T-helper 2 cell treated with Interferon-gamma antibody and Interleukin-4, amounts not matched to agents 5 μg/mL and 100 μg/mL, for 36 hours (primary cell): ENCODE data around the gene BEST2.
A peak's percentile ranks its signal among the peaks of the same experiment; 100 is the strongest.

Experiments
- DNase-seq: peaks from one replicate; pipeline ENCODE4 v3.0.0; 2021; ENCODE audit warnings: low spot score
- H3K27ac Mint-ChIP-seq: one replicate; pipeline ENCODE4 v1.8.0; 2021; ENCODE audit warnings: mild to moderate bottlenecking, mixed read lengths
- H3K27me3 Mint-ChIP-seq: one replicate; pipeline ENCODE4 v1.8.0; 2021; ENCODE audit warnings: low read depth, mixed read lengths
- H3K36me3 Mint-ChIP-seq: one replicate; pipeline ENCODE4 v1.8.0; 2021; ENCODE audit warnings: low read depth, mixed read lengths
- H3K4me1 Mint-ChIP-seq: one replicate; pipeline ENCODE4 v1.8.0; 2021; ENCODE audit warnings: low read depth, mixed read lengths
- H3K4me3 Mint-ChIP-seq: one replicate; pipeline ENCODE4 v1.8.0; 2022; ENCODE audit warnings: mild to moderate bottlenecking, moderate library complexity, mixed read lengths
- H3K9me3 Mint-ChIP-seq: one replicate; pipeline ENCODE4 v1.8.0; 2021; ENCODE audit warnings: mixed read lengths

The BEST2 gene

GRCh38 chr19:12748489-12748888 lies 3.1 kb upstream of the BEST2 start:
- Mint-ChIP-seq H3K9me3 (peaks cover 6% of the 10 kb centered on the region), H3K36me3 (peaks cover 35% of the 10 kb centered on the region), H3K4me3 (no peak overlapping the region), H3K27me3 (peaks cover 16% of the 10 kb centered on the region), H3K27ac (no peak overlapping the region), H3K4me1 (peaks cover 4% of the 10 kb centered on the region)
- DNase-seq = no peak

GRCh38 chr19:12749938-12750521 lies 1.6 kb upstream of the BEST2 start:
- no peak for DNase-seq
- no peak overlapping the region for H3K4me3 Mint-ChIP-seq
- H3K9me3 Mint-ChIP-seq = peaks cover 6% of the 10 kb centered on the region
- peaks cover 4% of the 10 kb centered on the region for H3K4me1 Mint-ChIP-seq
- peaks cover 17% of the 10 kb centered on the region for H3K27me3 Mint-ChIP-seq
- peaks cover 29% of the 10 kb centered on the region for H3K36me3 Mint-ChIP-seq
- H3K27ac Mint-ChIP-seq = peak overlapping the region; percentile 17

- H3K27me3 Mint-ChIP-seq = peaks cover 17% of the 10 kb centered on the region
- H3K9me3 Mint-ChIP-seq = peaks cover 6% of the 10 kb centered on the region
- H3K27ac Mint-ChIP-seq = no peak overlapping the region
- no peak overlapping the region for H3K4me3 Mint-ChIP-seq
- peaks cover 4% of the 10 kb centered on the region for H3K4me1 Mint-ChIP-seq
- peaks cover 22% of the 10 kb centered on the region for H3K36me3 Mint-ChIP-seq
- no peak for DNase-seq
Measured at GRCh38 chr19:12750851-12751250, 740 bp upstream of the BEST2 start.

- Mint-ChIP-seq H3K4me1 (peaks cover 4% of the 10 kb centered on the region), H3K4me3 (no peak overlapping the region), H3K36me3 (peaks cover 12% of the 10 kb centered on the region), H3K9me3 (peaks cover 6% of the 10 kb centered on the region), H3K27ac (no peak overlapping the region), H3K27me3 (peaks cover 17% of the 10 kb centered on the region)
- DNase-seq = no peak
Measured at GRCh38 chr19:12752056-12752781, 628 bp downstream of the BEST2 start.

GRCh38 chr19:12754465-12755196 lies 3.0 kb downstream of the BEST2 start:
- Mint-ChIP-seq H3K27ac (no peak overlapping the region), H3K4me1 (peaks cover 5% of the 10 kb centered on the region), H3K27me3 (peaks cover 17% of the 10 kb centered on the region), H3K4me3 (no peak overlapping the region), H3K9me3 (no peaks in the 10 kb centered on the region), H3K36me3 (no peaks in the 10 kb centered on the region)
- no peak for DNase-seq

GRCh38 chr19:12756150-12756883 lies 4.7 kb downstream of the BEST2 start:
- no peak for DNase-seq
- Mint-ChIP-seq H3K4me3 (no peak overlapping the region), H3K36me3 (no peaks in the 10 kb centered on the region), H3K27ac (no peak overlapping the region), H3K27me3 (peaks cover 7% of the 10 kb centered on the region), H3K4me1 (peaks cover 6% of the 10 kb centered on the region), H3K9me3 (no peaks in the 10 kb centered on the region)

- peaks cover 4% of the 10 kb centered on the region for H3K27me3 Mint-ChIP-seq
- no peaks in the 10 kb centered on the region for H3K36me3 Mint-ChIP-seq
- no peak overlapping the region for H3K27ac Mint-ChIP-seq
- H3K9me3 Mint-ChIP-seq = no peaks in the 10 kb centered on the region
- peak overlapping the region; percentile 58 for H3K4me3 Mint-ChIP-seq
- DNase-seq = peak; percentile 76
- peaks cover 6% of the 10 kb centered on the region for H3K4me1 Mint-ChIP-seq
Measured at GRCh38 chr19:12757544-12758274, 6.1 kb downstream of the BEST2 start.

GRCh38 chr19:12759686-12760085 lies 8.1 kb downstream of the BEST2 start:
- Mint-ChIP-seq H3K4me1 (peaks cover 6% of the 10 kb centered on the region), H3K36me3 (no peaks in the 10 kb centered on the region), H3K27ac (no peak overlapping the region), H3K9me3 (no peaks in the 10 kb centered on the region), H3K4me3 (no peak overlapping the region), H3K27me3 (no peaks in the 10 kb centered on the region)
- no peak for DNase-seq

GRCh38 chr19:12763100-12763499 lies 11.5 kb downstream of the BEST2 start:
- no peaks in the 10 kb centered on the region for H3K36me3 Mint-ChIP-seq
- H3K27me3 Mint-ChIP-seq = no peaks in the 10 kb centered on the region
- H3K4me1 Mint-ChIP-seq = peaks cover 8% of the 10 kb centered on the region
- H3K27ac Mint-ChIP-seq = no peak overlapping the region
- H3K4me3 Mint-ChIP-seq = no peak overlapping the region
- no peak for DNase-seq
- no peaks in the 10 kb centered on the region for H3K9me3 Mint-ChIP-seq

DNA sequence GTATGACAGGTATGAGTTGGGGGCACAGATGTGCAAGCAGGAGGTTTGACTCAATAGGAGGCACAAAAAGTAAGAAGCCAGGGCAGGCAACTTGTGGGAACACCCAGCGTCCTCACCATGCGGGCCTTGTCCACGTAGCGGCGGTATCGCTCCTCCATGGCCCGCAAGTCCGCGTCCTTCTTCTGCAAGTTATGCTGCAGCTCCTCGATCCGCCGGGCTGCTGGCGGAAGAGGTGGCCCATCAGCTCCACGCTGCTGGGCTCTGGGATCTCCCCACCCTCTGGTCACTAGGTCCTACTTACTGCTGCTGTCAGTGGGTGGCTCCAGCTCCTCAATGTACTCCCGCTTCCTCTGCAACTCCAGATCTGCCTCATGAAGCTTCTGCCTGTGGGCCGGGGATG lies 13.1 kb downstream of the BEST2 start:
- Mint-ChIP-seq H3K27ac (no peak overlapping the region), H3K4me3 (no peak overlapping the region), H3K36me3 (no peaks in the 10 kb centered on the region), H3K27me3 (no peaks in the 10 kb centered on the region), H3K4me1 (peaks cover 10% of the 10 kb centered on the region), H3K9me3 (no peaks in the 10 kb centered on the region)
- DNase-seq = no peak

DNA sequence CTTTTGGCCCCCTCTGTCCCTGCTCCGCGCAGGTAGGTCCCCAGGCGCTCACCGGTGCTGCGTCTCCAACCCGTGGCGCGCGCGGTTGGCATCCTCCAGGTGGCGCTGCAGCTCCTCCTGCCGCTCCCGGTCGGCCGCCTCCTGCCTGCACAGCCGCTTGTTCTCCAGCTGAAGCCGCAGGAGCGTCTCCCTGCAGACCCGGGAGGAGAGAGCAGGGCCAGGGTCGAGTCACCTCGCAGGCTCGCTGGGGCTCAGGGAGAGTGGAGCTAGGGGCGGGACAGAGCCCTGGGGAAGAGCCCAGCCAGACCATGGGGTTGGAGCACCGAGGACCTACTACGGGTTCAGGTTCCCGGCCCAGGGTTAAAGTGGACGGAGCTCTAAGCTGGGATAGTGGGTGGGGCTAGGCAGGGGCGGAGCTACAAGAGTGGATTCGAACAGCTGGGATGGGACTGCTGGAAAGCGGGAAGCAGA lies 14.5 kb downstream of the BEST2 start:
- Mint-ChIP-seq H3K27me3 (no peaks in the 10 kb centered on the region), H3K27ac (peak overlapping the region; percentile 36), H3K4me3 (peak overlapping the region; percentile 52), H3K4me1 (peaks cover 7% of the 10 kb centered on the region), H3K9me3 (no peaks in the 10 kb centered on the region), H3K36me3 (no peaks in the 10 kb centered on the region)
- DNase-seq = peak; percentile 80

DNA sequence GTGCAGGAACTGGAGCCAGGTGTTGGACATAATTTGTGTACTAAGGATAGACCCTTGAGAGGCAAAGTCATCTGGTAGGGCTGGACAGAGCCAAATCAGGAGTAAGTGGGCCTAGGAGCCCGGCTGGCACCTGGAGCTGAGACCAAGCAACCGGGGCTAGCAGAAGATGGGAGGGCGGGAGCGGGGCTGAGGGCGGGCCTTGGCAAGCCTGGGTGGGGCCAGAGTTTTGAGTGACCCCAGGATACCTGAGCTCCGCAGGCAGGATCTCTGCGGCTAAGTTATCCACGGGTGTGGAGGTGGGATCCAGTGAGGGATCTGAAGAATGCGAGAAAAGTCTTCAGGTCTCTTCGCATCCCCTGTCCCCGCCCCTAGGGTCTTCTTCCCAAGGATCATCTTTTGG lies 15.6 kb downstream of the BEST2 start:
- Mint-ChIP-seq H3K36me3 (no peaks in the 10 kb centered on the region), H3K27me3 (no peaks in the 10 kb centered on the region), H3K4me1 (peaks cover 7% of the 10 kb centered on the region), H3K4me3 (no peak overlapping the region), H3K27ac (no peak overlapping the region), H3K9me3 (no peaks in the 10 kb centered on the region)
- no peak for DNase-seq

GRCh38 chr19:12767666-12768065 lies 16.1 kb downstream of the BEST2 start:
- H3K4me3 Mint-ChIP-seq = no peak overlapping the region
- no peaks in the 10 kb centered on the region for H3K27me3 Mint-ChIP-seq
- H3K4me1 Mint-ChIP-seq = peaks cover 7% of the 10 kb centered on the region
- no peak for DNase-seq
- H3K36me3 Mint-ChIP-seq = no peaks in the 10 kb centered on the region
- no peaks in the 10 kb centered on the region for H3K9me3 Mint-ChIP-seq
- H3K27ac Mint-ChIP-seq = no peak overlapping the region
